ENCODE data around the gene MRTFA. TPM values are rescaled to one million over a fixed set of nuclear protein-coding genes. Genes with fewer than 3 reads are reported as not detected.
A peak's percentile ranks its signal among the peaks of the same experiment; 100 is the strongest.
"Not testable (repeated sequence)": the region's sequence is repeated elsewhere in the genome, so short reads cannot be mapped to it uniquely, and the experiment has no call there.

MRTFA gene
- total and polyA plus RNA-seq, 2 donors, result 22.3 to 37.6 TPM

DNA sequence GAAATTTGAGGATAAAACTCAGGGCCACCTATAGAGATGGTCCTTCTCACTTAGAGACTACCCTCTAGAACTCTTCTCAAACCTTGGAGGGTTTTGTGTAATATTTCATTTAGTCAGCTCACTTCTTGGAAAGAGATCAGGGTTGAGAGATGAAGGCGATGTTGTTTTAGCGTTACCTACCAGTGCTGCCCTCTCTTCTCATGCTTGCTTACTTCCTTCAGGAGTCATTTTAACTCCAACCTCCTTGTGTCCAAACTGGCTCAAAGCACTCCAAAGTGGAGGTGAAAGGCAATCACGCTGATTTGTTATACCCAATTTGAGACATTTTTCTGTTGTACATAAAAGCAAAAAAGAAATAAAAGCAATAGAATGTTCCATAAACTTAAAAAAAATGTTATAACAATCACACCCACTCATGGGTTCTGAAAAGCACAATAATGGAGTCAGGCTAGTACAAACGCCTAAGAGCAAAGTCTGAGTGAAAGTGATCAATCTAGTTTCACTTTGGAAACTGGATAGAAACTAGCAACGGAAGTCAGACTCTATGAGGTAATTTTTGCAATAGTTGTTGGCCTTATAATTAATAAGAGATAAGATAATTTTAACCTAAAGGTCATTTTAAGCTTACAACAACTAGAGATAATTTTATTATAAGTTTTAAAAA lies 117.1 kb downstream of the MRTFA start:
- H3K4me1 ChIP-seq (ENCODE audit: insufficient read depth), result no peaks in the 10 kb centered on the region
- H3K4me3 ChIP-seq (ENCODE audit: low read depth, low read length), result no peak overlapping the region
- H3K27ac ChIP-seq (ENCODE audit: low read depth), result no peak overlapping the region
- WGBS, result 86% methylated on average over 5 of the region's 5 CpGs
- peaks cover 2% of the 10 kb centered on the region for H3K36me3 ChIP-seq (ENCODE audit: insufficient read depth)
- DNase-seq (ENCODE audit: extremely low spot score), result no peak

GRCh38 chr22:40518840-40519239 lies 117.7 kb downstream of the MRTFA start:
- 90% methylated on average over 4 of the region's 4 CpGs for WGBS

GRCh38 chr22:40517631-40518030 lies 118.9 kb downstream of the MRTFA start:
- 80% methylated on average over 3 of the region's 3 CpGs for WGBS
- no peak for DNase-seq (ENCODE audit: extremely low spot score)
- Histone ChIP-seq H3K27ac (ENCODE audit: low read depth) (no peak overlapping the region), H3K36me3 (ENCODE audit: insufficient read depth) (peaks cover under 1% of the 10 kb centered on the region), H3K4me3 (ENCODE audit: low read depth, low read length) (no peak overlapping the region), H3K4me1 (ENCODE audit: insufficient read depth) (no peaks in the 10 kb centered on the region)

More at GRCh38 chr22:40518840-40519239, 117.7 kb downstream of the MRTFA start:
- no peaks in the 10 kb centered on the region for H3K4me1 ChIP-seq (ENCODE audit: insufficient read depth)
- H3K4me3 ChIP-seq (ENCODE audit: low read depth, low read length), result no peak overlapping the region
- H3K27ac ChIP-seq (ENCODE audit: low read depth), result no peak overlapping the region
- no peak for DNase-seq (ENCODE audit: extremely low spot score)
- H3K36me3 ChIP-seq (ENCODE audit: insufficient read depth), result peaks cover 2% of the 10 kb centered on the region

GRCh38 chr22:40516416-40516815 lies 120.1 kb downstream of the MRTFA start:
- Histone ChIP-seq H3K4me1 (ENCODE audit: insufficient read depth) (no peaks in the 10 kb centered on the region), H3K27ac (ENCODE audit: low read depth) (no peak overlapping the region), H3K4me3 (ENCODE audit: low read depth, low read length) (no peak overlapping the region), H3K36me3 (ENCODE audit: insufficient read depth) (no peaks in the 10 kb centered on the region)
- 62% methylated on average over 3 of the region's 3 CpGs for WGBS
- no peak for DNase-seq (ENCODE audit: extremely low spot score)

DNA sequence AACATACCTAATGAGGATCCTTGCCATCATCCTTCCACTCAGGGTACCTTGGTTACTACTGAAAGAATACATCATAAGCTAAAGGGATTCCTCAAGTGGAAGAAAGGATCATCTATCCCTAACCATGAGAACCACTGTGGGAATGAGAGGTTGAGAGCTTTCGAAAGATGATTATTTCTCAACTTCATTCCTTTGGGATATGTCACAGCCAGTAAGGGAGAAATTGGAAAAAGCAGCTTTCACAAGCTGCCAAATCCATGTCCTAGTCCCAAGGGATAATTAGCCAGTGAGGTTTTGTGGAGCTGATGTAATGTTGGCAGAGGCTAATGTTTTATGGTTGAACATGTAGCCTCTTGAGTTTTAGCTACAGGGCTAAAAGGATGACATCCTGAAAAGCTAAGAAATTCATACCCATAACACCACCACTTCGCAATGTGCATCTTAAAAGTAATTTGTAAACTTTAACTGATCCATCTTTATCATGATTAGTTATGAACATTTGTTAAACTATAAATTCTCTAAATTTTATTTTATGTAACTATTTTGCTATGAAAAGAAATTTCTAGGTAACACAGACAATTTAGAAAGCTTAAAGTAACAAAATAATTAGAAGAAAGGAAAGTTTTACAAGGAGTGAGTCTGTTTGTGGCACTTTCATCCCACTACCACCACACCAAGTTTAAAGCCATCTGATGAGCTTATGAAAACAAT lies 123.9 kb downstream of the MRTFA start:
- WGBS, result 39% methylated on average over 2 of the region's 2 CpGs
- Histone ChIP-seq H3K4me3 (ENCODE audit: low read depth, low read length) (no peak overlapping the region), H3K27ac (ENCODE audit: low read depth) (no peak overlapping the region), H3K36me3 (ENCODE audit: insufficient read depth) (no peaks in the 10 kb centered on the region), H3K4me1 (ENCODE audit: insufficient read depth) (peaks cover 1% of the 10 kb centered on the region)
- DNase-seq (ENCODE audit: extremely low spot score), result no peak

GRCh38 chr22:40511604-40512003 lies 124.9 kb downstream of the MRTFA start:
- Histone ChIP-seq H3K27ac (ENCODE audit: low read depth) (peak overlapping the region; percentile 28), H3K36me3 (ENCODE audit: insufficient read depth) (no peaks in the 10 kb centered on the region), H3K4me3 (ENCODE audit: low read depth, low read length) (no peak overlapping the region), H3K4me1 (ENCODE audit: insufficient read depth) (peaks cover 3% of the 10 kb centered on the region)
- no peak for DNase-seq (ENCODE audit: extremely low spot score)

- Histone ChIP-seq H3K36me3 (ENCODE audit: insufficient read depth) (no peaks in the 10 kb centered on the region), H3K4me1 (ENCODE audit: insufficient read depth) (peaks cover 3% of the 10 kb centered on the region), H3K27ac (ENCODE audit: low read depth) (no peak overlapping the region), H3K4me3 (ENCODE audit: low read depth, low read length) (no peak overlapping the region)
- 56% methylated on average over 4 of the region's 4 CpGs for WGBS
- DNase-seq (ENCODE audit: extremely low spot score), result no peak
Observed at GRCh38 chr22:40510631-40511364, 125.7 kb downstream of the MRTFA start.

DNA sequence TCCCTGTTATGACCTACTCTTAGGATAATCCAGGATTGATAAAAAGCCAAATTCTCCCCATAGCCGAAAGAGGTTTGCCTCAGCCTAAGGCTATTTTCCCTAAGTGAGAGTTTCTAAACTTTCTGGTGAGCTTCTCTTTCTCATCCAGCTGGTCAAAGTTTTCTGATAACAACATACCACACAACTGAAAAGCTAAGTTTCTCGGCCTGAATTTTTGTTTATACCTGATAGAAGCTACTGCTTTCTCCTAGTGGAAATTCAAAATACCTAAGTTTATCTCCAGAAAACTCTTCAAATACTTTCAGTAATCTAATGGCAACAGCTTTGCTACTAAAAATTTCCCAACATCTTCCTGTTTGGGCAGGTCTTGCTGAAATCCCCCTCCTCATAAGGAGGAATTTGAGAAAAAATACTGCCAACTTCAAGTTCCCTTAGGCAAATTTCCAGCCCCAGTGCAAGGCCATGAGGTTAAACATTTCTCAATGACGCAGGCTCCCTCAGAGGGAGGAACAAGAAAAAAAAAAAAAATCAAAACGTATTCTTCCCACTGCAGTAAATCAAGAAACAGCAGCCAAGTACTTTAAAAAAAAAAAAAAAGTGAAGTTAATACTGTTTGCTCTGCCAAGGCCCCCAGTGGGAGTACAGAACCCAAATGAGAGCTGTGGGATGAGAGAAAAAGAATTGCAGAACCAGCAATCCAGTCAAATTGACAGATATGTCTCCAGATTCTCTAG lies 127.0 kb downstream of the MRTFA start:
- H3K36me3 ChIP-seq (ENCODE audit: insufficient read depth), result no peaks in the 10 kb centered on the region
- peaks cover 4% of the 10 kb centered on the region for H3K4me1 ChIP-seq (ENCODE audit: insufficient read depth)
- 6% methylated on average over 4 of the region's 4 CpGs for WGBS
- DNase-seq (ENCODE audit: extremely low spot score), result no peak
- H3K4me3 ChIP-seq (ENCODE audit: low read depth, low read length), result no peak overlapping the region
- peak overlapping the region; percentile 73 for H3K27ac ChIP-seq (ENCODE audit: low read depth)

GRCh38 chr22:40508046-40508445 lies 128.5 kb downstream of the MRTFA start:
- not testable (repeated sequence) for H3K4me1 ChIP-seq (ENCODE audit: insufficient read depth); DNase-seq (ENCODE audit: extremely low spot score); H3K36me3 ChIP-seq (ENCODE audit: insufficient read depth); H3K27ac ChIP-seq (ENCODE audit: low read depth); H3K4me3 ChIP-seq (ENCODE audit: low read depth, low read length)
- WGBS, result 66% methylated on average over 8 of the region's 8 CpGs

- whole genome bisulfite sequencing, result 97% methylated on average over 6 of the region's 6 CpGs
- Histone ChIP-seq H3K4me3 (ENCODE audit: low read depth, low read length) (no peak overlapping the region), H3K36me3 (ENCODE audit: insufficient read depth) (no peaks in the 10 kb centered on the region), H3K27ac (ENCODE audit: low read depth) (no peak overlapping the region), H3K4me1 (ENCODE audit: insufficient read depth) (peaks cover 4% of the 10 kb centered on the region)
- no peak for DNase-seq (ENCODE audit: extremely low spot score)
Observed at GRCh38 chr22:40507491-40507890, 129.0 kb downstream of the MRTFA start.

DNA sequence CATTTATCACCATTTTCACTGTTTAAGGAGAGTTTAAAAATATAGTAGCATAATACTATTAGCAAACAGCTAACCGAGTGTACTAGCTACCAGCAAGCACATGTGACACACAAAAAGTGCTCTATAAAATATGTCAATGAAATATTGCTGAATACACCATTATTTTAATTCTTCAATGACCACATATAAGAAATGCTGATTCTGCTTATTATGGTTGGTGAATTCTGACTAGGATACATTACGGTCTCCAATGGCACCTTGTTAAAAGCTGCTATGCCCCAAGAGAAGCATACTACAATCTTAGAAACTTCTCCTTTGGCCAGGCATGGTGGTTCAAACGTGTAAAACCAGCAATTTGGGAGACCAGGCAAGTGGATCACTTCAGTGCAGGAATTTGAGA lies 129.8 kb downstream of the MRTFA start:
- 90% methylated on average over 3 of the region's 3 CpGs for WGBS
- DNase-seq (ENCODE audit: extremely low spot score), result no peak
- Histone ChIP-seq H3K4me3 (ENCODE audit: low read depth, low read length) (no peak overlapping the region), H3K27ac (ENCODE audit: low read depth) (no peak overlapping the region), H3K36me3 (ENCODE audit: insufficient read depth) (no peaks in the 10 kb centered on the region), H3K4me1 (ENCODE audit: insufficient read depth) (peaks cover 4% of the 10 kb centered on the region)

GRCh38 chr22:40504285-40505249 lies 132.0 kb downstream of the MRTFA start:
- WGBS, result 47% methylated on average over 3 of the region's 3 CpGs
- Histone ChIP-seq H3K4me3 (ENCODE audit: low read depth, low read length) (no peak overlapping the region), H3K36me3 (ENCODE audit: insufficient read depth) (no peaks in the 10 kb centered on the region), H3K4me1 (ENCODE audit: insufficient read depth) (peaks cover 3% of the 10 kb centered on the region), H3K27ac (ENCODE audit: low read depth) (no peak overlapping the region)
- no peak for DNase-seq (ENCODE audit: extremely low spot score)

All from urinary bladder (tissue), 4 donors.